Panc1 (cell line): ENCODE results near the gene AKAP6.

Source experiments
- POLR2AphosphoS5 ChIP-seq: IDR thresholded peaks from 2 replicates; pipeline ENCODE4 v1.6.1; 2012; ENCODE audit warnings: mild to moderate bottlenecking, low read depth, low read length, moderate library complexity
- TF ChIP-seq, protein P1 (sequence below): fragments of 450-650 bp; IDR thresholded peaks from 2 replicates; pipeline ENCODE4 v1.5.1; 2017; ENCODE audit warnings: mild to moderate bottlenecking

DNA sequence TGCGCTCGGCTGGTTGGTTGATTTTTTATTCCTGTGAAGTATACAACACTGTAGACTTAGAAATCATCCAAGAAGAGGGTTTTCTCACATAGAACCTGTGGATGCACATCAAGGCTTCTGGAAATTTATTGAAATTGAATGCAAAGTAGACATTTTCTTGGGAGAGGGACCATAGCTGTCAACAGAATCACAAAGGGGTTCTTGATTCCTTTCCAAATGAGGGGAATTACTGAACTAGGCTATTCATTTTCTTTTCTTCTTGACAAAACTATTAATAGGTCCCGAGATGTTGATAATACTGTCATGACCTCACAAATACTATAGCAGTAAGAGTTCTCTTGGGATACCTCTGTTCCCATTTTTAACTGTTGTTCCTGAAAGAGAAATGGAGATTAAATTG is 73.9 kb downstream of the AKAP6 start:
- TF ChIP-seq, protein P1, sequence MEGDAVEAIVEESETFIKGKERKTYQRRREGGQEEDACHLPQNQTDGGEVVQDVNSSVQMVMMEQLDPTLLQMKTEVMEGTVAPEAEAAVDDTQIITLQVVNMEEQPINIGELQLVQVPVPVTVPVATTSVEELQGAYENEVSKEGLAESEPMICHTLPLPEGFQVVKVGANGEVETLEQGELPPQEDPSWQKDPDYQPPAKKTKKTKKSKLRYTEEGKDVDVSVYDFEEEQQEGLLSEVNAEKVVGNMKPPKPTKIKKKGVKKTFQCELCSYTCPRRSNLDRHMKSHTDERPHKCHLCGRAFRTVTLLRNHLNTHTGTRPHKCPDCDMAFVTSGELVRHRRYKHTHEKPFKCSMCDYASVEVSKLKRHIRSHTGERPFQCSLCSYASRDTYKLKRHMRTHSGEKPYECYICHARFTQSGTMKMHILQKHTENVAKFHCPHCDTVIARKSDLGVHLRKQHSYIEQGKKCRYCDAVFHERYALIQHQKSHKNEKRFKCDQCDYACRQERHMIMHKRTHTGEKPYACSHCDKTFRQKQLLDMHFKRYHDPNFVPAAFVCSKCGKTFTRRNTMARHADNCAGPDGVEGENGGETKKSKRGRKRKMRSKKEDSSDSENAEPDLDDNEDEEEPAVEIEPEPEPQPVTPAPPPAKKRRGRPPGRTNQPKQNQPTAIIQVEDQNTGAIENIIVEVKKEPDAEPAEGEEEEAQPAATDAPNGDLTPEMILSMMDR = no peak
- TF ChIP-seq POLR2AphosphoS5 = no peak
